ENCODE data around the gene UAP1L1.
A peak's percentile ranks its signal among the peaks of the same experiment; 100 is the strongest.

UAP1L1 gene

DNA sequence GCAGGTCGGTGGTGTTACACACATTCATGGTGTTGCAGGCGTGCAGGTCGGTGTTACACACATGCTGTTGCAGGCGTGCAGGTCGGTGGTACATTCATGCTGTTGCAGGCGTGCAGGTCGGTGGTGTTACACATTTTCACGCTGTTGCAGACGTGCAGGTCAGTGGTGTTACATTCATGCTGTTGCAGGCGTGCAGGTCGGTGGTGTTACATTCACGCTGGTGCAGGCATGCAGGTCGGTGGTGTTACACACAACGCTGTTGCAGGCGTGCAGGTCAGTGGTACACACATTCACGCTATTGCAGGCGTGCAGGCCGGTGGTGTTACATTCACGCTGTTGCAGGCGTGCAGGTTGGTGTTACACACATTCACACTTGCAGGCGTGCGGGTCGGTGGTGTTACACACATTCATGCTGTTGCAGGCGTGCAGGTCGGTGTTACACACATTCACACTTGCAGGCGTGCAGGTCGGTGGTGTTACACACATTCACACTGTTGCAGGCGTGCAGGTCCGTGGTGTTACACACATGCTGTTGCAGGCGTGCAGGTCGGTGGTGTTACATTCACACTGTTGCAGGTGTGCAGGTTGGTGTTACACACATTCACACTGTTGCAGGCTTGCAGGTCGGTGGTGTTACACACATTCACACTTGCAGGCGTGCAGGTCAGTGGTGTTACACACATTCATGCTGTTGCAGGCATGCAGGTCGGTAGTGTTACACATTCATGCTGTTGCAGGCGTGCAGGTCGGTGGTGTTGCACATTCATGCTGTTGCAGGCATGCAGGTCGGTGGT, 26.1 kb downstream of the UAP1L1 start:
- no peak for DNase-seq

DNA sequence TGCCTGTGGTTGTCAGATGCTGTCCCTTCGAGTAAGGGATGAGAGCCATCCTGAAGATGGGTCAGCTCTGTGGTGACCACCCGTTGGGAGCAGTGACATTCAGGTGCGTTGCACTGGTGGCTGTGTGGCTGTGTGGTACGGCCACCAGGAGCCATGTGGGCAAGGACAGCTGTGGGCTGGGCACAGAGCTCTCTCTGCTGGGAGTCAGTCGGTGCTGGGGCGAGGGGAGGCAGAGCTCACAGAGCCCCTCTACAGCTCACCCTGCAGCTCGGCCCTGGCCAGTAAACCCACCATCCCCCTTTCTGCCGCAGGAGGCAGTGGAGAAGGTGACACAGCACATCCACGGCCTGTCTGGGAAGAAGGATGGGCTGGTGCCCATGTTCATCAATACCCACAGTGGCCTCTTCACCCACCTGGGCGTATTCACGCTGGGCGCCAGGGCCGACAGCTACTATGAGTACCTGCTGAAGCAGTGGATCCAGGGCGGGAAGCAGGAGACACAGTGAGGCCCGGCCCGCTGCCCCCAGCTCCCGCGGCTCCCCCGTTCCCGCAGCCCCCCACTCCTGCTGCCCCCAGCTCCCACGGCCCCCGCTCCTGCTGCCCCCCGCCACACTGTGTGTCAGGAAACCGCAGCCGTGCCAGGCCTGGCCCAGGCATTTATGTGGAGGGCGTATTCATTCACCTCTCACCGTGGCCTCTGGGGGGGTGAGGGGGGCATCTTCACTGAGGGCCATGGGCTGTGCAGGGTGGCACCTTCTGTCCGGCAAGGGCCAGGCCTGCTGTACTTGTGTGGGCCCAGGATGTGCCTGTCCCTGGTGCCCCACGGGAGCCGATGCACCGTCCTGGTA, 28.7 kb downstream of the UAP1L1 start:
- DNase-seq: no peak

DNA sequence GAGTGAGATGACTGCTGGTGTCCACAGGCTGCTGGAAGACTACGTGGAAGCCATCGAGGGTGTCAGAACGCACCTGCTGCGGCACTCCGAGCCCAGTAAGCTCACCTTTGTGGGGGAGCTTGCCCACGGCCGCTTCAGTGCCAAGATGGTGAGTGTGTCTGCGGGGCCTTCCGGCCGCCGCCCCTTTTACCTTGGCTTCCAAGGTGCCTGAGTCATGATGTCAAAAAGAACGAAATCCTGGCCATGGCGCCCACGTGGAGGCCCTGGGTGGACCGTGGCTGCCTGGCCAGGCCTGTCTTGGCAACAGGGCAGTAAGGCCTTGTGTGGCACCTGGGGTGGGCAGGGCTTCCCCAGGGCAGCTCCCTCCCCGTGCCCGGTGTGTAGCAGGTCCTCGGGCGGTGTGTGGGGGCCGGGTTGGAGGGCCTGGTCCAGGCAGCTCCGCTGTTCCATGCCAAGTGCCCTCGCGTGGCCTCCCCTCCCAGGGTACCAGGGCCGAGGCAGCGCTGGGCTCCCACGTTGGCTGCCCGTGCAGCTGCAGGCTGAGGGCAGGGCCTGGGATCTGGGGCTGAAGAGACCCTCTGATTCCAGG, 29.4 kb downstream of the UAP1L1 start:
- DNase-seq: no peak

DNA sequence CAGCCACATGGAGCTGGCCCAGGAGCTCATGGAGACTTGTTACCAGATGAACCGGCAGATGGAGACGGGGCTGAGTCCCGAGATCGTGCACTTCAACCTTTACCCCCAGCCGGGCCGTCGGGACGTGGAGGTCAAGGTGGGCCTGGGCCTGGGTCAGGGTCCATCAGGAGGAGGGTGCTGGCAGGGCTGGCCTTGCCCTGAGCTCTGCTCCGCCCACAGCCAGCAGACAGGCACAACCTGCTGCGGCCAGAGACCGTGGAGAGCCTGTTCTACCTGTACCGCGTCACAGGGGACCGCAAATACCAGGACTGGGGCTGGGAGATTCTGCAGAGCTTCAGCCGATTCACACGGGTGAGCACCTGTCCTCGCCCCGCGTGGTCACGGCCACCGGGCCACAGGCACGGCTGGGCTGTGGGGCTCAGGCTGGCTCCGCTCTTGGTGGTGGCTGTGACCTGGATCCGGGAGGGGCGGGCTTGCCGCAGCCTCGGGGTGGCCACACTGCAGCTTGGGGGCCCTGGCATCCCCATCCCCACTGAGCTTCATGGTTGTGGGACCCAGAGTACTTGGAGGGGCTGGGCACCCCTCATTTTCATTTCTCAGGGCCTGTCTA, 30.1 kb downstream of the UAP1L1 start:
- DNase-seq: no peak

DNA sequence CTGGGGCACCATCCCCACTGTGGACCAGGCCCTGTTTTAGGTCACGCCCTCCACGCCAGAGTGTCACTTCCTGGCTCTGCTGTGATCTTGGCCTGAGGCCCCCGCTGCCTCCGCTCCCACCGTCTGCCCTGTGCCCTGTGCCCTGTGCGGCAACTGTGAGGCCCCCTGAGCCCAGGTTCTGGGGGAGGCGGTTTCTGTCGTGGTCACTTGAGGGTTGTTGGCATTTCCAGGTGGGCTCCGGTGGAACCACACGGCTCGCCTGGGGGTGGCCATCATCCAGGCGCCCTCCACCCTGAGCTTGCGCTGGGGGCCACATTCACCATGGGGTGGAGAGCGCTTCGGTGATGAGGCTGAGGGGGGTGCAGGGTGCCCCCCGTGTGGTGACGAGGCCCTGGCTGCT, 30.7 kb downstream of the UAP1L1 start:
- DNase-seq: no peak

DNA sequence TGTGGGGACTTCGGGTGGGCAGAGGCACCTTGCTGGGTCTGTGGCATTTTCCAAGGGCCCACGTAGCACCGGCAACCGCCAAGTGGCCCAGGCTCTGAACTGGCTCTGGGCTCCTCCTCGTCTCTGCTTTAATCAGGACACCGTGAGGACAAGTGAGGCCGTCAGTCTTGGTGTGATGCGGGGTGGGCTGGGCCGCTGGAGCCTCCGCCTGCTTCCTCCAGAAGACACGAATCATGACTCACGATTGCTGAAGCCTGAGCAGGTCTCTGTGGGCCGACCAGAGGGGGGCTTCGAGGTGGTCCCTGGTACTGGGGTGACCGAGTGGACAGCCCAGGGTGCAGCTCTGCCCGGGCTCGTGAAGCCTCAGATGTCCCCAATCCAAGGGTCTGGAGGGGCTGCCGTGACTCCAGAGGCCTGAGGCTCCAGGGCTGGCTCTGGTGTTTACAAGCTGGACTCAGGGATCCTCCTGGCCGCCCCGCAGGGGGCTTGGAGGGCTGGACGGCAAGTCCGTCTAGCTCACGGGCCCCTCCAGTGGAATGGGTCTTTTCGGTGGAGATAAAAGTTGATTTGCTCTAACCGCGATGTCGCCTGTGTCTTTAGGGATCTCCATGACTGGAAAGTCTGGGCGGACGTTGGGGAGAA, 31.4 kb downstream of the UAP1L1 start:
- DNase-seq: no peak

DNA sequence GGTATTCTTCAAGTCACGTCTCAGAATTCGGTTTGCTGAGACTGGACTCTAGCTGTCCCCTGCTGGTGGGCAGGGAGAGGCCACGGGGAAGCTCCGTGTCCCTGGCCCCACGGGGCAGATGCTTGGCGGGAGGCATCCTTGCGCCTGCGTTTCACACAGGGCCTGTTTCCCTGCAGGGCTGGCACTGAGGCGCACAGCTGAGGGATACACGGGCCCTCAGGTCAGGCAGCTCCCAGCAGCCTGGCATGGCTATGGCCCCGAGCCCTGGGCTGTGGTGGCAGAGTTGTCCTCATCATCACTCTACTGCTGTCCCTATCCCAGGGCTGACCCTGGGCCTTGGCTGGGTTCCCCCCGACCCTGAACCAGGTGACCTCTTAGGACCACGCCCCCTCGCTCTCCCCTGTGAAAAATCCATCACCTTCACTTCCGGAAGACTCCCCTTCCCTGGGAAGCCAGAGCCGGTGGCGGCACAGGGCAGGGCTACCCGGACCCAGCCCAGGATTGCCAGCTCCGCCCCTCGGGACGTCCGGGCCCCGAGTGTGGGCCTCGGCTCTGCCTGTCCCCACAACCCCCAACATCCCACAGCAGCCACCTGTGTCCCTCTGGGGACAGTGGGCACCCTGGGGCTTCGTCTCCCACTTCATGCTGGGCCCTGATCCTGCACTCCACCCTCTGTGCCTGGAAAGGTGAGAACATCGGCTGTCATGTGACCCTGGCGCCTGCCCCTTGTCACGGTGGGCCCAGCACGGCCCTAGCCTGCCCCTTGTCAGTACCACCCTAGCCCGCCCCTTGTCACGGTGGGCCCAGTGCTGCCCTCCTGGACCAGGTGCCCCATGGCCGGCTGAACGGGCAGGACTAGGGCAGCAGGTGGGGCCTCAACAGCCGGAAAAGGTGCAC, 32.2 kb downstream of the UAP1L1 start:
- no peak for DNase-seq

DNA sequence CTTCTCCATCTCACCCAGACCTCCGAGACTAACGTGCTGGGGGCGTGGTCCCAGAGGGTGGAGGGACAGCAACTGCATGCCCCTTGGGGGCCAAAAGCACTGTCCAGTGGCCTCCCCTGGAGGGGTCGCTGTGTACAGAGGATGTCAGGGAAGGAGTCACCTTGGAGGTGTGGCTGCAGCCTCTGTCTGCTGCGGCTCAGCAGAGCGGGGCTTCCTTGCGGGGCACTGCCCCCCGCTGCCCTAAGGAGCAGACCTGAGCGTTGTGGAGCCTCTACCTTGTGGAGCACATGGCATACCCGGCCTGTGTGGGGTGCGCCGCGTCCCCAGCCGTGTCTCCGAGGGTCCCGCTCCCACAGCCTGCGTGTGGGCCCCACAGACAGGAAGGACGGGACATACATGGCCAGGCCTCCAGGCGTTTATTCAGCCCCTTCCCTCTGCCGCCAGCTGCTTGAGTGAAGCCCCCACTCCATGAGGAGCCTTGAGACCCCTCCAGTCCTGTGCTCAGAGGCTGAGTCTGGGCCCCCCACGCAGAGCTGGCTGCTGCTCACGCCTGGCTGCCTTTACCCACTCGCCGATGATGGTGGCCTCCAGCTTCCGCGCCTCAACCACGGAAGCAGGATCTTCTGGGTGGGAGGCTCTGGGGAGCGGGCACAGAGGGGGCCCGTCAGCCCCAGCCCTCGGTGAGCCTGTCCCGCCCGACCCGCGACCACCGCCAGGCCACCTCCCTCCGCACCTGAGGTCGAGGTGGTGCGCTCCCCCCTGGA, 33.0 kb downstream of the UAP1L1 start:
- DNase-seq: no peak

DNA sequence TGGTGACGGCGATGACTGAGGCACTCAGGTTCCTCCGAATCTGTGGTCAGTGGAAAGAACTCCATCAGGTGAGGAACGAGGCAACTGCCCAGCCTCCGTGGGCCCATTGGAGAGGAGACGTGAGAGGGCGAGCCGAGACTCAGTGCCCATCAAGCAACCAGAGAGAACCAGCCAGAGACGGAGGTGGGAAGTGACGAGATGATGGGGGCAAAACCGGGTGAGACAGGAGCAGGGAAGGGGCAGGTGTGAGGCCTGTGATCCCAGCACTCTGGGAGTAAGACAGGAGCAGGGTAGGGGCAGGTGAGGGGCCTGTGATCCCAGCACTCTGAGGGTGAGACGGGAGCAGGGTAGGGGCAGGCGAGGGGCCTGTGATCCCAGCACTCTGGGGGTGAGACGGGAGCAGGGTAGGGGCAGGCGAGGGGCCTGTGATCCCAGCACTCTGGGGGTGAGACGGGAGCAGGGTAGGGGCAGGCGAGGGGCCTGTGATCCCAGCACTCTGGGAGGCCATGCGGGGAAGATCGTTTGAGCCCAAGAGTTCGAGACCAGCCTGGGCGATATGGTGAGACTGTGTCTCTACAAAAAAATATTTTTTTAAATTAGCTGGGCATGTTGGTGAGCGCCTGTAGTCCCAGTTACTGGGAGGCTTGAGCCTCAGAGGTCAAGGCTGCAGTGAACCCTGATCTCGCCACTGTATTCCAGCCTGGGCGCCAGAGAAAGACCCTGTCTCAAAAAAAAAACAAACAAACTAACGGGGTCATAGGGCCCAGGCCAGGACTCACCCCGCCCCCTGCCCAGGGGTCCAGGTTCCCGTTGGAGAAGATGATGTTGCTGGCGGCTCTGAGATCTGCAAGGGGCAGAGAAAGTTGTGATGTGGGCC, 33.8 kb downstream of the UAP1L1 start:
- no peak for DNase-seq

DNA sequence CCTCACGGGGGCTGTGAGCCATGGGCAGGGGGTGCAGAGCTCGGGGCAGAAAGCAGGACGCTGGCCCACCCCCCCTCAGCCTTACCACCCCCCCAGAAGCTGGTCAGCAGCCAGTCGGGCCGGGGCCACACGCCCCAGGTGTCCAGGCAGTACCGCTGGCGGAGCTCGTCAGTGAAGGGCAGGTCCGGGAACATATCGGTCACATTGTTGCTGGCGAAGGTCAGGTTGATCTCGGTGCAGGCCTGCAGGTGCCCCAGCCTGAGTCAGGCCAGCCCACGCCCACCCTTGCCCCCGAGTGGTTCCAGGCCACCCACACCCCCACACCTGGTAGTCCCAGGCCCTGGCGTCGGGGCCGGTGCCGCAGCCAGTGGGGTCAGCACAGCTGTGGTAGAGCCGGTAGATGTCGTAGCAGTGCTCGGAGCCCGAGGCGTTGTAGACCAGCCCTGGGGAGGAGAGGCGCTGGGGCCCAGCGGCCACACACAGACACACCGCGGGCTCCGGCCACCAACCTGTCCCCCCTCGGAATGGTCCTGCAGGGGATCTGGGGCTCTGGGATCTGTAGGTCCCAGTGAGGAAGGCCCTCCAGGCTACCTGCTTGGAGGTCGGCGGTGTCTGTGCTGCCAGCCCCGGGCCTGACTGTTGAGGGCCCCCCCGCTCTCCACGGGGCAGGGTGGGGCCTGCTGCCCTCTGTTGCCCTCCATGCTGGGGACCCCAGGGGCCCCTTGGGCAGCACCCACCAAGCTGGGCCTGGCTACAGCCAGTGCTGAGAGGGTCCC, 34.7 kb downstream of the UAP1L1 start:
- DNase-seq: no peak

DNA sequence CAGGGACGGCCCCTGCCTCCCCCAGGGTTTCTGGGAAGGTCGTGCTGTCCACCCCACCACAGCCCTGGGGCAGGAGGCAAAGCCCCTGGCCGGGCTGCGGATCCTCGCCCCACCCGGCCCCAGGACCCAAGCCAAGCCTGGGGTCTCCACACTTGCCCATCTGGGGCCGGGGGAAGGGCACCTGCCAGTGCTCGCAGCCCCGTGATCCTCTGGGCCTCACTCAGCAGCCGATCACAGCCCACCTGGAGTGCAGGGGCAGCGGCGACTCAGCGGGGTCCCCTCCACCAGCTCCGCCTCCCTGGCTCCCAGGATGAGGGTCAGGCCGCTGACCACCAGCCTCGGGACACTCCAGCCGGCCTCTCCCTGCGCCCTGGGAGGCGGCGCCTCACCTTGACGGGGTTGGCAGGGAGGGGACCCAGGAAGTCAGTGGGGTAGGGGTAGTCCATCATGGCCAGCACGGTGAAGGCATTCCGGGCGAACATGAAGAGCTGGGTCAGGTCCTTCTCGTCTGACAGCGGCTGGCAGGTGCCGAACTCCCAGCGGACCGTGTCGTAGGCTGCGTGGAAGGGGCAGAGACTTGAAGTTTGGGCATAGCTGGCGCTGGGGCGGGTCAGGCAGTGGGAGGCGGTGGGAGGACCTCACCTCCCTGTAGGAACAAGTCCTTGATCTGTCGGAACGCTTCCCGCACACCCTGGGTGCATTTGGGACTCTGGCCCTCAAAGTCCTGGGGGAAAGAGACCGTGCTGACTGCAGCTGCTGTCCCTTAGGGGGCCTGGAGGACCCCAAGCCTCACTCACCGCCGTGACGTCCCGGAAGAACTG, 35.5 kb downstream of the UAP1L1 start:
- no peak for DNase-seq

DNA sequence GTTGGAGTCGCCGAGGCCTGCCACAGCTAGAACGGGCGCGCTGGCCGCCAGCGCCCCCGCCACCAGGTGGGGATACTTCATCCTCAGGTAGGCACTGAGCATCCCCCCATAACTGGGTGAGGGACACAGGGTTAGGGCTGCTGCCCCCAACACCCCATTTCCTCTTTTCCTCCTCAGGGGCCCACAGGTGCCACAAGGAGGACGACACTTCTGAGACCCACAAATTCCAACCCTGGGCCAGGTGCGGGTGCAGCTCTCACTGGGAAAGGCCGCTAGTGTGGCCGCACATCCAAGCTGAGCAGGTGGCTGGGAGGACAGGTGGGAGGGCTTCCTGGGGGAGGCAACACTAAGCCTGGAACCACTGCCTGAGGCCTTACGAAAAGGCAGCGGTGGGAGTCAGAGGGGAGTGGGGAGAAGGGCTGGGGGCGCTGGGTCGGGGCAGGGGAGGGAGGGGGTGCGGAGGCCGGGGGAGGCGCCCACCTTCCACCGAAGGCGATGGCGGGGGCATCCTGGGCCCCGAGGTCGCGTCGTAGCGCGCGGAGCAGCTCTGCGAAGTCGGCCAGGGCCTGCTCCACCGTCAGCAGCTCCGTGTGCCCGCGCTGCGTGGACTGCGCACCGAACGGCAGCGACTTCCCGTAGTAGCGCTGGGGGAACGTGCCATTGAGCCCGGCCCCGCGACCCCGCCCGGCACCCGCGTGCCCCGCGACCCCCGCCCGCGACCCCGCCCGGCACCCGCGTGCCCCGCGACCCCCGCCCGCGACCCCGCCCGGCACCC, 36.3 kb downstream of the UAP1L1 start:
- DNase-seq: no peak

DNA sequence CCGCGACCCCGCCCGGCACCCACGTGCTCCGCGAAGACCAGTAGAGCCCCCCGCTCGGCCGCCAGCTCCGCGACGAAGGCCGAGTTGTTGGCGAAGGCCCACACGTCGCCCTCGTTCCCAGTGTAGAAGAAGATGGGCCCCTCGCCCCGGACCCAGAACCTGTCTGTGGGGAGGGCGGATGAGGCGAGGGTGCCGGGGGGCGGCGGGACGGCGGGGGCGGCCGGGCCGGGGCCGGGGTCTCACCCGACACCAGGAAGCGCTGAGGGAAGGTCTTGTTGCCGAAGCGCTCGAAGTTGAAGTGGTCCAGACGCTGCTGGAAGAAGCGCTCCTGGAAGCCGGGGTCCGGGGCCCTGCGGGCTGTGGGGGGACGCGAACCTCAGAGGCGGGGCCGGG, 36.9 kb downstream of the UAP1L1 start:
- DNase-seq: no peak

DNA sequence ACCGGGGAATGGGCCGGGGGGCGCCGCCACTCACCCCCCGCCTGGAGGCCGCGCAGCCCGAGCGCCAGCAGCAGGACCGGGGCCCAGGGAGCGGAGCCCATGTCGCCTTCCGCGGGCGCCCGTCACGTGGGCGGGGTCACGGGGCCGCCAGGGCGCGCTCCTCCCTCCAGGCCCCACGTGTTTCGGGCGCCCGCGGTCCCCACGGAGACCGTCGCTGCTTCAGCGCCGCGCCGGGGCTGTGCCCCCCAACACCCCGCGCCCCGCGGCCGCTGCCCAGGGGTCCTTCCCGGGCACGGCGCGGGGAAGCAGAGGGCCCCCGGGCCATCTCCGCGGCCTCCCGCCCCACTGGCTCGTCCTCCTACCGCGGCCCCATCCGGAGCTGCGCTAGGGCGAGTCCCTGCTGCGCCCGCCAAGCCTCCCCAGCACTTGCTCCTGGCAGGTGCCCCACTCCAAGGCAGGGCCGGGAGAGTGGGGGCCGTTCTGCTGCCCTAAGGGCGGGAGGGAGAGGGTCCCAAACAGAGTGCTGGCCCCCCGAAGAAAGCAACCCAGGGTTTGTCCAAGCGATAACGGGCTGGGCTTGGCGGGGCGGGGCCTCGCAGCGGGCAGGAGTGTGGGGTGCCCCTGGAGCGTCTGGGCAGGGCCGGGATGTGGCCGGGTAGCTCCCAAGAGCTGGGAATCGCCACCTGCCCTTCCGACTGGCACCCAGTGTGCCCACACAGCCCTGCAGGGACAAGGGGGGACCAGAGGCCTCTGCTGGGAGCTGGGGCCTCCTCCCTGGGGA, 37.5 kb downstream of the UAP1L1 start, which contains the start of gene DPP7:
DPP7 (minus strand) TSS at position 121 of the 781 bp plus-strand sequence; CDS start at position 101, 20 bp downstream.
- DNase-seq: peak; percentile 72

DNA sequence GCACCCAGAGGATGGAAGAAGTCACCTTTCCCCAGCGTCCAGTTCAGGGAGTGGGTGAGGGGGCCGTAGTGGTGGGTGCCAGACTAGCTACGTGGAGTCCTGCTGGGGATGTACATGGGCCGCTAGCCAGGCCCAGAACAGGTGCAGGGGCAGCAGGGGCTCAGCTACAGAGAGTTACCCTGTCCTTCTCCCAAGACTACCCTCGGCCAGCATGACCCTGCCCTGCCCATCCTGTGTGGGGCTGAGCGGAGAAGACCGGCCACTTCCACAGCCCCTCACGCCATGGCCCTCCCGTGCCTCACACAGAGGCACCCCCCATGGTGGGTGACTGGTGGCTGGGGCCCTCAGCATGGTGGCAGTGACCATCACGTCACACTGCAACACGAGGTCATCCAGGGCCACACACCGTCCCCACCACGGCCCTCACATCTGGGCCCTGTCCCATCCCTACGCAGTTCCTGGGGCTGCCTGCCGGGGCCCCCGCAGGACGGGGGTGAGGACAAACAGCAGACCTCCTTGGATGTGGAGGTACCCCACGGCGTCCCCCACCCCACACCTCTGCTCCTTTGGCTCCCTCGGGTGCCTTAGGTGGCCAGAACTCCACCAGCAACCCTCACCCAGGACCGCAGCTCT, 38.2 kb downstream of the UAP1L1 start:
- no peak for DNase-seq

DNA sequence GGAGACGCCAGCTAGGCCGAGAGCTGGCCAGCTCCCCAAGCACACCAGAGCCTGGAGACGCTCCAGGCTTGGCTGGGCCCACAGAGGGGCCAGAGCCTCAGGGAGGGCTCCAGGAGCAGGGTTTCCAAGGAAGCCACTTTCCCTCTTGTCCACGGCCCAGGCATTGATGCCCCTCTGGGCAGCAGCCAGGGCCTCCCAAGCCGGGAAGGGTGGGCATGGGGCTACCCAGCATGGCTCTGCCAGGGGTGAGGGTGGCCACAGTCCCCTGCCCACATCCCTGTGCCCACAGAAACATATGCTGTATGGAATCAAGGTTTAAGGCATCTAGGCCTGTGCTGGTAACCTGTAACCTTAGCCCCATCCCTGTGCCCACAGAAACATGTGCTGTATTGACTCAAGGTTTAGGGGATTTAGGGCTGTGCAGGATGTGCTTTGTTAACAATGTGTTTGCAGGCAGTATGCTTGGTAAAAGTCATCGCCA, 38.8 kb downstream of the UAP1L1 start:
- DNase-seq: no peak
